Neural cell (in vitro differentiated cells): Measurements from ENCODE around the gene IGF1R. TPM values are rescaled to one million over a fixed set of nuclear protein-coding genes. Genes with fewer than 3 reads are reported as not detected.

Experiments used
- H2AFZ ChIP-seq: fragments of 200-600, 300-800 bp; sonication (generic), shearing (Covaris generic); 2 replicates; pipeline ENCODE4 v1.6.0; 2014; ENCODE audit warnings: low read depth, mild to moderate bottlenecking, antibody characterized with exemption, low read length, moderate library complexity
- H3F3A ChIP-seq: fragments of 200-600 bp; shearing (Covaris generic); 2 replicates; pipeline ENCODE4 v1.6.1; 2016; ENCODE audit warnings: mild to moderate bottlenecking, moderate library complexity, mixed read lengths, antibody characterized with exemption, low read length; ENCODE audit not compliant: insufficient read depth, poor library complexity, severe bottlenecking
- H3K27ac ChIP-seq: fragments of 200-600, 300-800 bp; sonication (generic), shearing (Covaris generic); 2 replicates; pipeline ENCODE4 v1.5.1; 2014; ENCODE audit warnings: mild to moderate bottlenecking, low read length, moderate library complexity
- H3K27me3 ChIP-seq: fragments of 300-800, 200-600 bp; sonication (generic), shearing (Covaris generic); 2 replicates; pipeline ENCODE4 v1.6.0; 2014; ENCODE audit warnings: mild to moderate bottlenecking, low read depth, low read length, moderate library complexity; ENCODE audit not compliant: insufficient read depth
- H3K36me3 ChIP-seq: fragments of 300-800, 200-600 bp; sonication (generic), shearing (Covaris generic); 2 replicates; pipeline ENCODE4 v1.5.1; 2014; ENCODE audit warnings: mild to moderate bottlenecking, antibody characterized with exemption, low read length, moderate library complexity; ENCODE audit not compliant: insufficient read depth
- H3K4me2 ChIP-seq: fragments of 300-800, 200-600 bp; sonication (generic), shearing (Covaris generic); 2 replicates; pipeline ENCODE4 v1.6.0; 2014; ENCODE audit warnings: mild to moderate bottlenecking, low read length
- H3K4me3 ChIP-seq: fragments of 300-800, 200-600 bp; sonication (generic), shearing (Covaris generic); 2 replicates; pipeline ENCODE4 v1.5.1; 2014; ENCODE audit warnings: mild to moderate bottlenecking, low read length, moderate library complexity
- H3K79me2 ChIP-seq: fragments of 200-600 bp; shearing (Covaris generic); replicated peaks from 2 replicates; pipeline ENCODE4 v1.6.0; 2014; ENCODE audit warnings: mild to moderate bottlenecking, low read length, moderate library complexity; ENCODE audit not compliant: insufficient read depth
- H3K9ac ChIP-seq: fragments of 300-800, 200-600 bp; sonication (generic), shearing (Covaris generic); 2 replicates; pipeline ENCODE4 v1.6.1; 2016; ENCODE audit warnings: mild to moderate bottlenecking, low read length, mixed read lengths
- H3K9me2 ChIP-seq: fragments of 200-600 bp; shearing (Covaris generic); 2 replicates; pipeline ENCODE4 v1.6.1; 2016; ENCODE audit warnings: mild to moderate bottlenecking, low read length, mixed read lengths; ENCODE audit not compliant: insufficient read depth
- H3K9me3 ChIP-seq: fragments of 200-600, 300-800 bp; sonication (generic), shearing (Covaris generic); 2 replicates; pipeline ENCODE4 v1.6.1; 2016; ENCODE audit warnings: mild to moderate bottlenecking, mixed run types, low read length, moderate library complexity, mixed read lengths
- H4K20me1 ChIP-seq: fragments of 200-600 bp; shearing (Covaris generic); 2 replicates; pipeline ENCODE4 v1.6.1; 2016; ENCODE audit warnings: mild to moderate bottlenecking, mixed run types; ENCODE audit not compliant: insufficient read depth
- EP300 ChIP-seq: fragments of 450-650 bp; conservative IDR thresholded peaks from 2 replicates; pipeline ENCODE4 v1.6.1; 2014; ENCODE audit warnings: antibody characterized with exemption, mild to moderate bottlenecking, moderate library complexity; ENCODE audit not compliant: poor library complexity, severe bottlenecking
- EZH2 ChIP-seq: fragments of 200-600, 300-800 bp; shearing (Covaris generic), sonication (generic); IDR thresholded peaks from 2 replicates; pipeline ENCODE4 v1.6.1; 2014; ENCODE audit warnings: antibody characterized with exemption, low read length, borderline replicate concordance, mild to moderate bottlenecking; ENCODE audit not compliant: insufficient read depth, poor library complexity, severe bottlenecking
- MXI1 ChIP-seq: fragments of 450-650 bp; conservative IDR thresholded peaks from 2 replicates; pipeline ENCODE4 v1.6.1; 2014; ENCODE audit warnings: antibody characterized with exemption, mild to moderate bottlenecking; ENCODE audit not compliant: poor library complexity, severe bottlenecking
- POLR2AphosphoS5 ChIP-seq: IDR thresholded peaks from 2 replicates; pipeline ENCODE4 v1.6.1; 2012
- RAD21 ChIP-seq: fragments of 450-650 bp; conservative IDR thresholded peaks from 2 replicates; pipeline ENCODE4 v1.6.1; 2014; ENCODE audit warnings: antibody characterized with exemption, mild to moderate bottlenecking, moderate library complexity
- SMC3 ChIP-seq: fragments of 450-650 bp; conservative IDR thresholded peaks from 2 replicates; pipeline ENCODE4 v1.6.1; 2014; ENCODE audit warnings: antibody characterized with exemption, mild to moderate bottlenecking, moderate library complexity; ENCODE audit not compliant: poor library complexity
- TAF1 ChIP-seq: IDR thresholded peaks from 2 replicates; pipeline ENCODE4 v1.6.1; 2012; ENCODE audit warnings: low read depth
- polyA plus RNA-seq: library from polyadenylated mRNA; depleted of rRNA; stranded (reverse); fragments of >200 nt; gene quantifications from 2 replicates; pipeline ENCODE4 v1.2.3, GENCODE V29; 2014
- TF ChIP-seq, protein P1 (sequence below): IDR thresholded peaks from 2 replicates; pipeline ENCODE4 v1.6.1; 2012; ENCODE audit warnings: borderline replicate concordance
- TF ChIP-seq, protein P2 (sequence below): fragments of 450-650 bp; IDR thresholded peaks from 2 replicates; pipeline ENCODE4 v1.5.1; 2014; ENCODE audit warnings: antibody characterized with exemption, mild to moderate bottlenecking, moderate library complexity; ENCODE audit not compliant: poor library complexity, severe bottlenecking

IGF1R gene
- polyA plus RNA-seq, 1 donor from 2014 or later, result 10.9 TPM

DNA sequence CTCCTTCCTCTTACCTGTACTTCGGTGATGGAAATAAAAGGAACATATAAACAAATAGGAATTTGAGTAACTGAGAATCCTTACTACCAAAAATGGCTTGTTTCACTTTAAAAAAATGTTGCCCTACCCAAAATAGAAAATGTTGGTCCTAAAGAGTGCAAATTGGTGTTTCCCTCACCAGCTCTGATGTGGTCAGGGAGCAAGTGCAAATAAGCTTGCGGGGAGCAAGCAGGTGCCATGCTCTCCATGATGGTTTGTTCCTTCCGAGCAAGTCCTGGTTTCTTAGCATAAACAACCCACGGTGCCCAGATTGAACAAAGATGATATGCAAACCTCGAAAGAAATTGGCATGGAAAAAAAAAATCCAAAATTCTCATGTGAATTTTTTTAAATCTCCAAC is 290.5 kb downstream of the IGF1R start:
- Histone ChIP-seq H3K36me3 (peaks cover 3% of the 10 kb centered on the region), H3K9ac (no peak overlapping the region), H3K4me2 (no peak overlapping the region), H4K20me1 (no peaks in the 10 kb centered on the region), H3K27me3 (no peaks in the 10 kb centered on the region), H3K9me2 (no peaks in the 10 kb centered on the region), H2AFZ (no peak overlapping the region), H3K79me2 (no peaks in the 10 kb centered on the region), H3K4me3 (no peak overlapping the region), H3K9me3 (no peaks in the 10 kb centered on the region), H3F3A (no peaks in the 10 kb centered on the region), H3K27ac (no peak overlapping the region)
- TF ChIP-seq RAD21 (no peak), TAF1 (no peak), EZH2 (no peak), MXI1 (no peak), POLR2AphosphoS5 (no peak), SMC3 (no peak), EP300 (no peak)
- TF ChIP-seq, protein P1, sequence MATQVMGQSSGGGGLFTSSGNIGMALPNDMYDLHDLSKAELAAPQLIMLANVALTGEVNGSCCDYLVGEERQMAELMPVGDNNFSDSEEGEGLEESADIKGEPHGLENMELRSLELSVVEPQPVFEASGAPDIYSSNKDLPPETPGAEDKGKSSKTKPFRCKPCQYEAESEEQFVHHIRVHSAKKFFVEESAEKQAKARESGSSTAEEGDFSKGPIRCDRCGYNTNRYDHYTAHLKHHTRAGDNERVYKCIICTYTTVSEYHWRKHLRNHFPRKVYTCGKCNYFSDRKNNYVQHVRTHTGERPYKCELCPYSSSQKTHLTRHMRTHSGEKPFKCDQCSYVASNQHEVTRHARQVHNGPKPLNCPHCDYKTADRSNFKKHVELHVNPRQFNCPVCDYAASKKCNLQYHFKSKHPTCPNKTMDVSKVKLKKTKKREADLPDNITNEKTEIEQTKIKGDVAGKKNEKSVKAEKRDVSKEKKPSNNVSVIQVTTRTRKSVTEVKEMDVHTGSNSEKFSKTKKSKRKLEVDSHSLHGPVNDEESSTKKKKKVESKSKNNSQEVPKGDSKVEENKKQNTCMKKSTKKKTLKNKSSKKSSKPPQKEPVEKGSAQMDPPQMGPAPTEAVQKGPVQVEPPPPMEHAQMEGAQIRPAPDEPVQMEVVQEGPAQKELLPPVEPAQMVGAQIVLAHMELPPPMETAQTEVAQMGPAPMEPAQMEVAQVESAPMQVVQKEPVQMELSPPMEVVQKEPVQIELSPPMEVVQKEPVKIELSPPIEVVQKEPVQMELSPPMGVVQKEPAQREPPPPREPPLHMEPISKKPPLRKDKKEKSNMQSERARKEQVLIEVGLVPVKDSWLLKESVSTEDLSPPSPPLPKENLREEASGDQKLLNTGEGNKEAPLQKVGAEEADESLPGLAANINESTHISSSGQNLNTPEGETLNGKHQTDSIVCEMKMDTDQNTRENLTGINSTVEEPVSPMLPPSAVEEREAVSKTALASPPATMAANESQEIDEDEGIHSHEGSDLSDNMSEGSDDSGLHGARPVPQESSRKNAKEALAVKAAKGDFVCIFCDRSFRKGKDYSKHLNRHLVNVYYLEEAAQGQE, result no peak
- TF ChIP-seq, protein P2, sequence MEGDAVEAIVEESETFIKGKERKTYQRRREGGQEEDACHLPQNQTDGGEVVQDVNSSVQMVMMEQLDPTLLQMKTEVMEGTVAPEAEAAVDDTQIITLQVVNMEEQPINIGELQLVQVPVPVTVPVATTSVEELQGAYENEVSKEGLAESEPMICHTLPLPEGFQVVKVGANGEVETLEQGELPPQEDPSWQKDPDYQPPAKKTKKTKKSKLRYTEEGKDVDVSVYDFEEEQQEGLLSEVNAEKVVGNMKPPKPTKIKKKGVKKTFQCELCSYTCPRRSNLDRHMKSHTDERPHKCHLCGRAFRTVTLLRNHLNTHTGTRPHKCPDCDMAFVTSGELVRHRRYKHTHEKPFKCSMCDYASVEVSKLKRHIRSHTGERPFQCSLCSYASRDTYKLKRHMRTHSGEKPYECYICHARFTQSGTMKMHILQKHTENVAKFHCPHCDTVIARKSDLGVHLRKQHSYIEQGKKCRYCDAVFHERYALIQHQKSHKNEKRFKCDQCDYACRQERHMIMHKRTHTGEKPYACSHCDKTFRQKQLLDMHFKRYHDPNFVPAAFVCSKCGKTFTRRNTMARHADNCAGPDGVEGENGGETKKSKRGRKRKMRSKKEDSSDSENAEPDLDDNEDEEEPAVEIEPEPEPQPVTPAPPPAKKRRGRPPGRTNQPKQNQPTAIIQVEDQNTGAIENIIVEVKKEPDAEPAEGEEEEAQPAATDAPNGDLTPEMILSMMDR, result no peak

DNA sequence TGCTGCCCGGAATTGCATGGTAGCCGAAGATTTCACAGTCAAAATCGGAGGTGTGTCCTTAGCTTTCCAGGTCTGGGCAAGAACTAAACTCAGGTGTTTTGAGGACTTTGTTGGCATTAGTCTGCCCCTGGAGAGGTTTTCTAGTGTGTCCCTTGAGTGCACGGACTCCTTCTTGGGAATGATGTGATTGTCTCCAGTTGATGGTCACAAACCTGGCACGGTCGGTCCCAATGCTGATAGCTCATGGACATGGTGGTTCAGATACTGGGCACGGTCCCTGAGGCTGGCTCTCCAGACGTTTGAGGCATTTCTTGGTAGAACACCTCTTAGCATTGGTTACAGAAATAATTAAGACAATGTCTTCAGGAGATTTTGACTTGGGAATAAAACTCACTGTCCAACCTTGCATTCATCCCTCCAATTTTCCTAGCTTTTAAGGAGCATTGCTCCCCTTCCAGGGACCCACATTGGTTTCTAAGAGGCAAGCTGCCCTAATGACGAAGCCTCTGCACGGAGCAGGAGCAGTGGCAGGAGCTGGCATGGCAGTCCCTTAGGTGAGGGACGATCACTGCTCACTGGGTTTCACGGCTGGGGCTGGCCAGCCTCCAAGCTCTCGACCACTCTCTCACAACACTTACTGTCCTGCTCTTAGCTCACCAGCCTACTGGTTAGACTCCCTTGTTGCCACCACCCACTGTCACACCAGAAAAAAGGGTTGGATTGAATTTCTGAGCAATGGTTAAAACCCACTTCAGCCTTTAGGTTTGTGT is 291.2 kb downstream of the IGF1R start:
- H3K4me3 ChIP-seq, result no peak overlapping the region
- no peaks in the 10 kb centered on the region for H3K9me3 ChIP-seq
- H3K79me2 ChIP-seq, result no peaks in the 10 kb centered on the region
- H3K27me3 ChIP-seq, result no peaks in the 10 kb centered on the region
- H3K36me3 ChIP-seq, result peaks cover 3% of the 10 kb centered on the region
- no peak overlapping the region for H3K4me2 ChIP-seq
- no peaks in the 10 kb centered on the region for H4K20me1 ChIP-seq
- no peak overlapping the region for H3K9ac ChIP-seq
- H3K9me2 ChIP-seq, result no peaks in the 10 kb centered on the region
- TF ChIP-seq EP300, result no peak
- no peak for TF ChIP-seq TAF1
- TF ChIP-seq, protein P2, result no peak
- TF ChIP-seq RAD21, result no peak
- TF ChIP-seq, protein P1, result no peak
- TF ChIP-seq MXI1, result no peak
- TF ChIP-seq EZH2, result no peak
- TF ChIP-seq SMC3, result no peak
- no peak for TF ChIP-seq POLR2AphosphoS5
- no peak overlapping the region for H3K27ac ChIP-seq
- H3F3A ChIP-seq, result no peaks in the 10 kb centered on the region
- no peak overlapping the region for H2AFZ ChIP-seq
